ENCODE data around the gene ATG7.

DNA sequence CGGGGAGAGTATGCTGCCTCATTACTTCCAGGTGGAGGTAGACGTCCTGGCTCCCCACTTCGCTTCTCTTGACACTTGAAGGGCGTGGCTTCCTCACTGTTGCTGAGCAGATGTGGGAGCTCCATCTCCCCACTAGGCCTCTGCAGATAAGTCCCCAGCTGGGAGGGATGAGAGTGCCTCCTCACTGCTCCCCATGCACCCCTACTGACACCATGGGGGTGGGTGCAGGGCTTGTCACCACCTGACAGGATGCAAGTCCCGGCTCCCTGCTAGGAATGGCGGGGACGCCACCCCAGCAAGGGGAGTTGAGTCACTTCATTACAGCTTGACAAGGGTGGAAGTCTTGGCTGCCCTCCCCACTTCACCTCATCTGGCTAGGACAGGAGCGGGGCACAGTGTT is 36.8 kb upstream of the ATG7 start:
- TF ChIP-seq, protein P1, sequence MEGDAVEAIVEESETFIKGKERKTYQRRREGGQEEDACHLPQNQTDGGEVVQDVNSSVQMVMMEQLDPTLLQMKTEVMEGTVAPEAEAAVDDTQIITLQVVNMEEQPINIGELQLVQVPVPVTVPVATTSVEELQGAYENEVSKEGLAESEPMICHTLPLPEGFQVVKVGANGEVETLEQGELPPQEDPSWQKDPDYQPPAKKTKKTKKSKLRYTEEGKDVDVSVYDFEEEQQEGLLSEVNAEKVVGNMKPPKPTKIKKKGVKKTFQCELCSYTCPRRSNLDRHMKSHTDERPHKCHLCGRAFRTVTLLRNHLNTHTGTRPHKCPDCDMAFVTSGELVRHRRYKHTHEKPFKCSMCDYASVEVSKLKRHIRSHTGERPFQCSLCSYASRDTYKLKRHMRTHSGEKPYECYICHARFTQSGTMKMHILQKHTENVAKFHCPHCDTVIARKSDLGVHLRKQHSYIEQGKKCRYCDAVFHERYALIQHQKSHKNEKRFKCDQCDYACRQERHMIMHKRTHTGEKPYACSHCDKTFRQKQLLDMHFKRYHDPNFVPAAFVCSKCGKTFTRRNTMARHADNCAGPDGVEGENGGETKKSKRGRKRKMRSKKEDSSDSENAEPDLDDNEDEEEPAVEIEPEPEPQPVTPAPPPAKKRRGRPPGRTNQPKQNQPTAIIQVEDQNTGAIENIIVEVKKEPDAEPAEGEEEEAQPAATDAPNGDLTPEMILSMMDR (conservative IDR thresholded peaks at IDR 0.05), result no peak
- no peak for TF ChIP-seq EZH2 (IDR thresholded peaks at IDR 0.05; ENCODE audit: low read depth)

All from PC-9 (cell line).